Parathyroid adenoma (tissue), 2 donors: ENCODE results near the gene DTD1.

Experiments used
- H2AFZ ChIP-seq: fragments of 300-600 bp; sonication (generic); one replicate; pipeline ENCODE4 v1.7.0; 2017; ENCODE audit warnings: antibody characterized with exemption, mild to moderate bottlenecking
- H3K27ac ChIP-seq: fragments of 300-600 bp; sonication (generic); one replicate; pipeline ENCODE4 v1.7.0; 2017
- H3K27me3 ChIP-seq: fragments of 300-600 bp; sonication (generic); one replicate; pipeline ENCODE4 v1.7.0; 2017; ENCODE audit warnings: low read length; ENCODE audit not compliant: control insufficient read depth, insufficient read depth
- H3K36me3 ChIP-seq: fragments of 300-600 bp; sonication (generic); one replicate; pipeline ENCODE4 v1.7.0; 2017; ENCODE audit warnings: low read length; ENCODE audit not compliant: control insufficient read depth, insufficient read depth
- H3K4me1 ChIP-seq: fragments of 300-600 bp; sonication (generic); one replicate; pipeline ENCODE4 v1.7.0; 2017; ENCODE audit warnings: control low read depth
- H3K4me2 ChIP-seq: fragments of 300-600 bp; sonication (generic); one replicate; pipeline ENCODE4 v1.7.0; 2017; ENCODE audit warnings: low read length
- H3K4me3 ChIP-seq: fragments of 300-600 bp; sonication (generic); one replicate; pipeline ENCODE4 v1.7.0; 2017; ENCODE audit warnings: low read depth, low read length
- H3K79me2 ChIP-seq: fragments of 300-600 bp; sonication (generic); one replicate; pipeline ENCODE4 v1.7.0; 2017; ENCODE audit warnings: control low read depth
- H3K9ac ChIP-seq: fragments of 300-600 bp; sonication (generic); one replicate; pipeline ENCODE4 v1.7.0; 2017; ENCODE audit warnings: mild to moderate bottlenecking
- H3K9me3 ChIP-seq: fragments of 300-600 bp; sonication (generic); one replicate; pipeline ENCODE4 v1.7.0; 2017; ENCODE audit warnings: low read length; ENCODE audit not compliant: control insufficient read depth
- TF ChIP-seq, protein P1 (sequence below): fragments of 300-600 bp; sonication (generic); IDR thresholded peaks from one replicate; pipeline ENCODE4 v1.7.0; 2017; ENCODE audit warnings: antibody characterized with exemption, mild to moderate bottlenecking
- donor health status: primary hyperparathyroidism.

DTD1 gene

GRCh38 chr20:18712131-18712530 is 124.3 kb downstream of the DTD1 start:
- Histone ChIP-seq H3K4me3 (no peak overlapping the region), H3K27me3 (no peaks in the 10 kb centered on the region), H3K9me3 (no peaks in the 10 kb centered on the region), H3K9ac (no peak overlapping the region), H3K4me1 (no peaks in the 10 kb centered on the region), H3K36me3 (no peaks in the 10 kb centered on the region), H3K4me2 (no peak overlapping the region), H3K27ac (no peak overlapping the region), H2AFZ (no peak overlapping the region), H3K79me2 (peaks cover 5% of the 10 kb centered on the region)
- TF ChIP-seq, protein P1, sequence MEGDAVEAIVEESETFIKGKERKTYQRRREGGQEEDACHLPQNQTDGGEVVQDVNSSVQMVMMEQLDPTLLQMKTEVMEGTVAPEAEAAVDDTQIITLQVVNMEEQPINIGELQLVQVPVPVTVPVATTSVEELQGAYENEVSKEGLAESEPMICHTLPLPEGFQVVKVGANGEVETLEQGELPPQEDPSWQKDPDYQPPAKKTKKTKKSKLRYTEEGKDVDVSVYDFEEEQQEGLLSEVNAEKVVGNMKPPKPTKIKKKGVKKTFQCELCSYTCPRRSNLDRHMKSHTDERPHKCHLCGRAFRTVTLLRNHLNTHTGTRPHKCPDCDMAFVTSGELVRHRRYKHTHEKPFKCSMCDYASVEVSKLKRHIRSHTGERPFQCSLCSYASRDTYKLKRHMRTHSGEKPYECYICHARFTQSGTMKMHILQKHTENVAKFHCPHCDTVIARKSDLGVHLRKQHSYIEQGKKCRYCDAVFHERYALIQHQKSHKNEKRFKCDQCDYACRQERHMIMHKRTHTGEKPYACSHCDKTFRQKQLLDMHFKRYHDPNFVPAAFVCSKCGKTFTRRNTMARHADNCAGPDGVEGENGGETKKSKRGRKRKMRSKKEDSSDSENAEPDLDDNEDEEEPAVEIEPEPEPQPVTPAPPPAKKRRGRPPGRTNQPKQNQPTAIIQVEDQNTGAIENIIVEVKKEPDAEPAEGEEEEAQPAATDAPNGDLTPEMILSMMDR = no peak

- Histone ChIP-seq H3K4me1 (no peaks in the 10 kb centered on the region), H3K36me3 (no peaks in the 10 kb centered on the region), H2AFZ (no peak overlapping the region), H3K27me3 (no peaks in the 10 kb centered on the region), H3K4me3 (no peak overlapping the region), H3K79me2 (peaks cover 5% of the 10 kb centered on the region), H3K9me3 (no peaks in the 10 kb centered on the region), H3K9ac (no peak overlapping the region), H3K4me2 (no peak overlapping the region), H3K27ac (no peak overlapping the region)
- TF ChIP-seq, protein P1 = no peak
These were observed 125.0 kb downstream of the DTD1 start for GRCh38 chr20:18712882-18713281.

GRCh38 chr20:18715564-18715963 is 127.7 kb downstream of the DTD1 start:
- TF ChIP-seq, protein P1 = no peak
- H3K9ac ChIP-seq = no peak overlapping the region
- no peaks in the 10 kb centered on the region for H3K4me1 ChIP-seq
- no peaks in the 10 kb centered on the region for H3K9me3 ChIP-seq
- no peaks in the 10 kb centered on the region for H3K27me3 ChIP-seq
- no peak overlapping the region for H3K4me3 ChIP-seq
- no peak overlapping the region for H3K27ac ChIP-seq
- H3K36me3 ChIP-seq = no peaks in the 10 kb centered on the region
- no peak overlapping the region for H3K4me2 ChIP-seq
- H3K79me2 ChIP-seq = no peaks in the 10 kb centered on the region
- no peak overlapping the region for H2AFZ ChIP-seq

GRCh38 chr20:18717062-18717461 is 129.2 kb downstream of the DTD1 start:
- Histone ChIP-seq H3K27ac (no peak overlapping the region), H3K9me3 (no peaks in the 10 kb centered on the region), H3K4me1 (no peaks in the 10 kb centered on the region), H3K27me3 (no peaks in the 10 kb centered on the region), H3K36me3 (no peaks in the 10 kb centered on the region), H3K4me3 (no peak overlapping the region), H3K79me2 (peaks cover 2% of the 10 kb centered on the region), H3K4me2 (no peak overlapping the region), H3K9ac (no peak overlapping the region), H2AFZ (no peak overlapping the region)
- TF ChIP-seq, protein P1 = no peak

DNA sequence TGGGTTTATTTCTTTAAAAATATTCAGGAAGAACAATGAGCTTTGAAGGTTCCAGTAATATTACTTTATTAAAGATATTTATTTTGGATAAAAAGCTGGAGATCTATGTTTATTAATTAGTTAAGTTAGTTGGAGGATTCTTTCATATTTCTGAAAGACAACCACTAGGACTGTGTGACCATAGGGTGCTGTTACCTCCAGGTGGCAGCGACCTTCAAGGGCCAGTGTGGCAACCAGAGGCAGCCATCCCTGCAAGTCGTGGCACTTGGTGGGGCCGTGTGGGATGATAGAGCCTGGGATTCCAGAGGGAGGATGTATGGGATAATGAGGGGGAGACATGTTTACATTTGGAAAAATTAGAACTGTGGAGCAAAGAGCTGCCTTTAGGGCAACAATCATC is 130.3 kb downstream of the DTD1 start:
- H2AFZ ChIP-seq = no peak overlapping the region
- no peaks in the 10 kb centered on the region for H3K9me3 ChIP-seq
- no peak overlapping the region for H3K9ac ChIP-seq
- no peaks in the 10 kb centered on the region for H3K4me1 ChIP-seq
- no peak overlapping the region for H3K27ac ChIP-seq
- H3K27me3 ChIP-seq = no peaks in the 10 kb centered on the region
- H3K36me3 ChIP-seq = no peaks in the 10 kb centered on the region
- H3K4me3 ChIP-seq = no peak overlapping the region
- TF ChIP-seq, protein P1 = no peak
- H3K79me2 ChIP-seq = peaks cover 2% of the 10 kb centered on the region
- no peak overlapping the region for H3K4me2 ChIP-seq
